ENCODE data around the gene PCBD2.

DNA sequence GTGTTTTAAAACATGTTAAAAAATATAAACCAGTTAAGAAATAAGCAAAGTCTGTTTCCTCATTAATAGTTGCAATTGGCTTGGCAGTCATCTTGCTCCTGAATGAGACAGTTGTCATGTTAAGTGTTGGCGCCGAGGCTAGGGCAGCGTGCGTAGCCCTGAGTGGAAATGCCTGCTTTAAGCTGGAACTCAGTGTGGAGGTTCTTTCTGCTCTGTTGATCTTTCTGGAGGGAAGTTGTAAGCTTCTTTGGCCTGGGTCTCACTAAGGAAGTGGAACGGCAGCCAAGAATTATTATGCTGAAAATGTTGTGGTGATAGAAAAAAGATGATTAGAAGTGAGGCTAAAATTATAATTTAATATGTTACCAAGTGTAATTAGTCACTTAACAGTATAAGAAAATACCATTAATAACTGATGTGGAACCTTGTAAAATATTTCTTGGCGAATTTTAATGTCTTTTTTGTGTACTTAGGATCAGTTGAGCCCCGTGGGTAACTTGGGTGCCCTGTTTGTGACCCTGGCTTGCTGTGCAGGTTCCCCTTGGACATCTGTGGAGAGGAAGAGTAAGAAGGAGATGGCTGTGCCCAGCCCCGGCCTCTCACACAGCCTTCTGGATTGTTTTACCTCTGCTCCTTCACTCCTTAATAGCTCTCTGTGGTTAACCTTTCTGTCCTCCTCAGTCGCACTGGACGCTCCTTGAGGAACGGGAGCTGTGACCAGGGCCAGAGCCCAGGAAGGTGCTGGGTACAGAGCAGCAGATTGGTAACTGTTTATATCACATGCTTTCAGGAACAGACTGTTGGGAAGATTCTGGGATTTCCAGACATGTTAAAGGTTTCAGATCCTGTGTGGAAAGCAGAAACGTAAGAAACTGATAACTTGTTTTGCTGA, 31.0 kb downstream of the PCBD2 start:
- TF ChIP-seq RAD21 (IDR thresholded peaks at IDR 0.05; ENCODE audit: low read length) (no peak), FOS (IDR thresholded peaks at IDR 0.05; ENCODE audit: low read depth, low read length) (no peak), MAFK (IDR thresholded peaks at IDR 0.05; ENCODE audit: low read depth, low read length) (no peak), RCOR1 (IDR thresholded peaks at IDR 0.05; ENCODE audit: insufficient replicate concordance, low read length) (no peak), POLR2A (IDR thresholded peaks at IDR 0.05; ENCODE audit: low read depth, low read length) (no peak)

All from IMR-90 (cell line).